DND-41 (cell line): ENCODE results near the gene NINJ1.

Experiments used
- ATAC-seq: fragments of 200-7000 bp; cut with Tn5 transposase; 3 replicates; pipeline ENCODE4 v1.9.1; 2021; ENCODE audit warnings: low read depth; ENCODE audit not compliant: insufficient read depth
- DNase-seq: peaks from one replicate; pipeline ENCODE4 v3.0.0-alpha.2; 2020
- H2AFZ ChIP-seq: 2 replicates; pipeline ENCODE4 v1.6.0; 2012; ENCODE audit warnings: low read depth, low read length
- H3K27ac ChIP-seq: 2 replicates; pipeline ENCODE4 v1.5.1; 2012; ENCODE audit warnings: low read length, inconsistent platforms
- H3K27me3 ChIP-seq: fragments of 200-600 bp; sonication (generic); 2 replicates; pipeline ENCODE4 v1.6.0; 2012; ENCODE audit warnings: low read length, mild to moderate bottlenecking, inconsistent platforms; ENCODE audit not compliant: insufficient read depth, poor library complexity
- H3K36me3 ChIP-seq: 2 replicates; pipeline ENCODE4 v1.5.1; 2012; ENCODE audit warnings: low read length, inconsistent platforms; ENCODE audit not compliant: insufficient read depth
- H3K4me1 ChIP-seq: 2 replicates; pipeline ENCODE4 v1.5.1; 2012; ENCODE audit warnings: mild to moderate bottlenecking, low read length; ENCODE audit not compliant: insufficient read depth
- H3K4me2 ChIP-seq: 2 replicates; pipeline ENCODE4 v1.6.0; 2012; ENCODE audit warnings: mild to moderate bottlenecking, moderate library complexity, low read length, inconsistent platforms; ENCODE audit not compliant: insufficient read depth
- H3K4me3 ChIP-seq, 2 experiments: fragments of 200-600 bp in 1 of 2; shearing (Covaris generic) in 1 of 2; 2 replicates each; pipeline ENCODE4 v1.5.1; 2012 to 2016; ENCODE audit warnings: inconsistent platforms in 2 of 2, low read length in 2 of 2, mild to moderate bottlenecking in 2 of 2, low read depth in 1 of 2, moderate library complexity in 1 of 2
- H3K79me2 ChIP-seq: 2 replicates; pipeline ENCODE4 v1.6.0; 2012; ENCODE audit warnings: low read length, inconsistent platforms; ENCODE audit not compliant: insufficient read depth
- H3K9ac ChIP-seq: 2 replicates; pipeline ENCODE4 v1.6.0; 2012; ENCODE audit warnings: low read depth, mild to moderate bottlenecking, inconsistent platforms, low read length, moderate library complexity
- H3K9me3 ChIP-seq: 2 replicates; pipeline ENCODE4 v1.5.1; 2012; ENCODE audit warnings: low read length, moderate library complexity, mild to moderate bottlenecking, inconsistent platforms; ENCODE audit not compliant: insufficient read depth, severe bottlenecking
- H4K20me1 ChIP-seq: 2 replicates; pipeline ENCODE4 v1.6.0; 2012; ENCODE audit warnings: low read length; ENCODE audit not compliant: insufficient read depth
- CTCF ChIP-seq: IDR thresholded peaks from 2 replicates; pipeline ENCODE4 v1.5.1; 2012; ENCODE audit warnings: borderline replicate concordance, low read length, moderate library complexity, mild to moderate bottlenecking; ENCODE audit not compliant: poor library complexity, severe bottlenecking; ENCODE audit errors: extremely low read depth
- EZH2 ChIP-seq: IDR thresholded peaks from 3 replicates; pipeline ENCODE4 v1.6.1; 2012; ENCODE audit warnings: borderline replicate concordance, low read depth, mild to moderate bottlenecking, moderate library complexity, low read length, inconsistent platforms; ENCODE audit not compliant: severe bottlenecking

The NINJ1 gene

DNA sequence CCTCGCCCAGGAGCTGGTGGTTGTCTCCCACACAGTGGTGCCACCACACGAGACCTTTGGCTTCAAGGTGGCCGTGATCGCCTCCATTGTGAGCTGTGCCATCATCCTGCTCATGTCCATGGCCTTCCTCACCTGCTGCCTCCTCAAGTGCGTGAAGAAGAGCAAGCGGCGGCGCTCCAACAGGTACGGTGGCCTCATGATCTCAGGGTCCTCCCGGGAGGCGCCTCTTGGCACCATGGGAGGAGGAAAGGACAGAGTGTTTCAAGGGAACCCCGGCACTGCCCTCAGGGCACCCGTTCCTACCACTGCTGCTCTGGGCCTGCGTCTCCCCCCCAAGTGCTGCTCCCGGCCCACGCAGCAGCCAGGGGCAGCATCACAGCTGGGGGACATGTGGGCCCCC is 56.2 kb downstream of the NINJ1 start:
- Histone ChIP-seq H4K20me1 (no peaks in the 10 kb centered on the region), H3K4me1 (peaks cover 3% of the 10 kb centered on the region), H3K36me3 (no peaks in the 10 kb centered on the region), H3K27ac (no peak overlapping the region), H3K27me3 (no peaks in the 10 kb centered on the region), H3K4me3 (no peak overlapping the region), H3K79me2 (no peaks in the 10 kb centered on the region), H3K9me3 (no peaks in the 10 kb centered on the region), H3K9ac (no peak overlapping the region), H3K4me2 (no peak overlapping the region), H2AFZ (no peak overlapping the region)
- no peak for ATAC-seq
- no peak for DNase-seq
- TF ChIP-seq EZH2, result no peak
- no peak for TF ChIP-seq CTCF

- Histone ChIP-seq H2AFZ (no peak overlapping the region), H3K9ac (no peak overlapping the region), H3K4me1 (peaks cover 5% of the 10 kb centered on the region), H3K4me2 (no peak overlapping the region), H4K20me1 (no peaks in the 10 kb centered on the region), H3K27ac (no peak overlapping the region), H3K79me2 (no peaks in the 10 kb centered on the region), H3K9me3 (no peaks in the 10 kb centered on the region), H3K27me3 (no peaks in the 10 kb centered on the region), H3K4me3 (no peak overlapping the region), H3K36me3 (no peaks in the 10 kb centered on the region)
- TF ChIP-seq CTCF (no peak), EZH2 (no peak)
- DNase-seq (no peak), ATAC-seq (no peak)
Measured at GRCh38 chr9:93077367-93077766, 56.7 kb downstream of the NINJ1 start.

GRCh38 chr9:93076792-93077128 is 57.3 kb downstream of the NINJ1 start:
- H4K20me1 ChIP-seq, result no peaks in the 10 kb centered on the region
- no peaks in the 10 kb centered on the region for H3K9me3 ChIP-seq
- H3K36me3 ChIP-seq, result no peaks in the 10 kb centered on the region
- H3K4me3 ChIP-seq, result no peak overlapping the region
- H3K4me1 ChIP-seq, result peaks cover 8% of the 10 kb centered on the region
- no peak overlapping the region for H3K4me2 ChIP-seq
- H3K9ac ChIP-seq, result no peak overlapping the region
- no peak for TF ChIP-seq CTCF
- TF ChIP-seq EZH2, result no peak
- no peak overlapping the region for H3K27ac ChIP-seq
- H2AFZ ChIP-seq, result no peak overlapping the region
- no peak for DNase-seq
- ATAC-seq, result no peak
- H3K79me2 ChIP-seq, result no peaks in the 10 kb centered on the region
- no peaks in the 10 kb centered on the region for H3K27me3 ChIP-seq
